Activated naive CD8-positive, alpha-beta T cell treated with anti-CD3 and anti-CD28 coated beads for 36 hours (primary cell): ENCODE measurements around the gene LCOR. TPM values are rescaled to one million over a fixed set of nuclear protein-coding genes. Genes with fewer than 3 reads are reported as not detected.

Experiments used
- DNase-seq: peaks from one replicate; pipeline ENCODE4 v3.0.0; 2021
- H3K27ac Mint-ChIP-seq: one replicate; pipeline ENCODE4 v1.8.0; 2022; ENCODE audit warnings: mild to moderate bottlenecking, moderate library complexity, mixed read lengths
- H3K27me3 Mint-ChIP-seq: one replicate; pipeline ENCODE4 v1.8.0; 2022; ENCODE audit warnings: mild to moderate bottlenecking, mixed read lengths
- H3K36me3 Mint-ChIP-seq: one replicate; pipeline ENCODE4 v1.8.0; 2021; ENCODE audit warnings: mild to moderate bottlenecking, mixed read lengths
- H3K4me1 Mint-ChIP-seq: one replicate; pipeline ENCODE4 v1.8.0; 2021; ENCODE audit warnings: mixed read lengths
- H3K4me3 Mint-ChIP-seq: one replicate; pipeline ENCODE4 v1.8.0; 2022; ENCODE audit warnings: mild to moderate bottlenecking, moderate library complexity, mixed read lengths
- H3K9me3 Mint-ChIP-seq: one replicate; pipeline ENCODE4 v1.8.0; 2022; ENCODE audit warnings: mixed read lengths
- total RNA-seq, 2 experiments: library from RNA; stranded (reverse); gene quantifications; one replicate each; pipeline ENCODE4 v1.2.3, GENCODE V29; 2021

Gene LCOR
- total RNA-seq, 2 experiments from 2014 or later: 25.9 to 27.6 TPM

DNA sequence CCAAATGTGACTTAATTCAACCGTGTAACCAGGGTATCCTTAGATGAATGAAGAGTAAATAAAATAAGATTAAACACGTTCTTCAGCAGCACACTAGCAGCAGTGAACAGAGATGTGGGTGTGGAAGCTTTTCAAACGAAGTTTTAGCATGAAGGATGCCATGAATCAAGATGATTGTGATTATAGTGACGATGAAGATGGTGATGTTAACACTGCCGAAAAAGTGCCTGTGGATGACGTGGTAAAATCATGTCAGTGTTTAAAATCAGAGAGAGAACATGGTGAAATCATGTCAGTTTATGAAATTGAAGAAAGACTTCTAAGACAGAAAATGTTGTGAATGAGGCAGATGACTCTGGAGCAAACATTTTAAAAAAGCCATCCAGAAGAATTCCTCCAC is 19.2 kb downstream of the LCOR start:
- H3K27ac Mint-ChIP-seq: no peak overlapping the region
- peaks cover 4% of the 10 kb centered on the region for H3K36me3 Mint-ChIP-seq
- H3K27me3 Mint-ChIP-seq: no peaks in the 10 kb centered on the region
- DNase-seq: no peak
- H3K4me3 Mint-ChIP-seq: no peak overlapping the region
- H3K9me3 Mint-ChIP-seq: no peaks in the 10 kb centered on the region
- peaks cover 2% of the 10 kb centered on the region for H3K4me1 Mint-ChIP-seq

DNA sequence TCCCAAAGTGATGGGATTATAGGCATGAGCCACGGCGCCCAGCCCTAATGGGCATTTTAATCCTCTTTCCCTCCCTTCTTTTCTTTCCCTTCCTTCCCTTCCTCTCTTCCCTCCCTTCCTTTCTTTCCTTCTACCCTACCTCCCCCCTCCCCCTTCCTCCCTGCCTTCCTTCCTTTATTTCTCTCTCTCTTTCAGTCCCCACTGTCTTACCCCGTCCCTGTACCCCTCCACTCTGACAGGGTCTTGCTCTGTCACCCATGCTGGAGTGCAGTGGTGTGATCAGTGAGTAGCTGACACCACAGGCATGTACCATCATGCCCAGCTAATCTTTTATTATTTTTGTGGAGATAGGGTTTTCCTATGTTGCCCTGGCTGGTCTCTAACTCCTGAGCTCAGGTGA is 24.2 kb downstream of the LCOR start:
- Mint-ChIP-seq H3K4me1 (peaks cover 42% of the 10 kb centered on the region), H3K4me3 (no peak overlapping the region), H3K27me3 (no peaks in the 10 kb centered on the region), H3K9me3 (no peaks in the 10 kb centered on the region), H3K27ac (no peak overlapping the region), H3K36me3 (peaks cover 27% of the 10 kb centered on the region)
- no peak for DNase-seq

GRCh38 chr10:96857301-96858012 is 25.4 kb downstream of the LCOR start:
- Mint-ChIP-seq H3K27ac (peak overlapping the region; percentile 71), H3K27me3 (no peaks in the 10 kb centered on the region), H3K4me3 (peak overlapping the region; percentile 27), H3K4me1 (peaks cover 47% of the 10 kb centered on the region), H3K9me3 (no peaks in the 10 kb centered on the region), H3K36me3 (peaks cover 38% of the 10 kb centered on the region)
- no peak for DNase-seq

DNA sequence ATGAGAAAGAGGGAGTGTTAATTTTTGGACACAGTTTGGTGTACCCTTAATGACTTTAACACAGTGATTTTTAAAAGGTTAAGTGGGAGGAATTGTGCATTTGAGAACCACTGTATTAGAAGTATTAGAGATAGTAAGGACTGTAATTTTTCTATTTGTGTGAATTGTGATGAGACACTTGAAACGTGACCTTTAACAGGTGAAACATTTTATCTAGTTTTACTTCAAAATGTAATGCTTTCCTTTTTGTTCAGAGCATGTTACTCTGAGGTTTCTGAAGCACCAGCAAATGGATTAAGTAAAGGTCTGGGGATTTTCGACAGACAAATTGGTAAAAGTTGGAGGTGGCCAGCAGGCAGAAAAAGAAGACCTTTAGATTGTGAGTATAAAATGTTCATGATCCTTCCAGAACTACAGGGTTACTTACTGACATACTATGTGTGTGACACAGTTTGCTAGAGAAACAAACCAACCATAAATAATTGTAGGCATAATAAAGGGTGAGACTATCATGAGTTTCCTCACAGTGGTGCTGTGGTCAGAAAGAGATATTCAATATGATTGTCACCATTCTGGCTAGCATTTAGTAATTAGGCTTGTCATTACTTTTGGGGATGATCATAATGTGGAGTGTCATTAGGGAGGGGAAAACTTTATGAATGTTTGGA is 26.1 kb downstream of the LCOR start:
- Mint-ChIP-seq H3K4me3 (peak overlapping the region; percentile 27), H3K27ac (peak overlapping the region; percentile 71), H3K4me1 (peaks cover 49% of the 10 kb centered on the region)

GRCh38 chr10:96858706-96859050 is 26.6 kb downstream of the LCOR start:
- Mint-ChIP-seq H3K4me3 (no peak overlapping the region), H3K4me1 (peaks cover 54% of the 10 kb centered on the region), H3K9me3 (no peaks in the 10 kb centered on the region), H3K27ac (peak overlapping the region; percentile 71), H3K27me3 (no peaks in the 10 kb centered on the region), H3K36me3 (peaks cover 44% of the 10 kb centered on the region)
- DNase-seq: no peak

More for the DNA sequence above, 26.1 kb downstream of the LCOR start:
- Mint-ChIP-seq H3K27me3 (no peaks in the 10 kb centered on the region), H3K36me3 (peaks cover 45% of the 10 kb centered on the region), H3K9me3 (no peaks in the 10 kb centered on the region)
- no peak for DNase-seq

DNA sequence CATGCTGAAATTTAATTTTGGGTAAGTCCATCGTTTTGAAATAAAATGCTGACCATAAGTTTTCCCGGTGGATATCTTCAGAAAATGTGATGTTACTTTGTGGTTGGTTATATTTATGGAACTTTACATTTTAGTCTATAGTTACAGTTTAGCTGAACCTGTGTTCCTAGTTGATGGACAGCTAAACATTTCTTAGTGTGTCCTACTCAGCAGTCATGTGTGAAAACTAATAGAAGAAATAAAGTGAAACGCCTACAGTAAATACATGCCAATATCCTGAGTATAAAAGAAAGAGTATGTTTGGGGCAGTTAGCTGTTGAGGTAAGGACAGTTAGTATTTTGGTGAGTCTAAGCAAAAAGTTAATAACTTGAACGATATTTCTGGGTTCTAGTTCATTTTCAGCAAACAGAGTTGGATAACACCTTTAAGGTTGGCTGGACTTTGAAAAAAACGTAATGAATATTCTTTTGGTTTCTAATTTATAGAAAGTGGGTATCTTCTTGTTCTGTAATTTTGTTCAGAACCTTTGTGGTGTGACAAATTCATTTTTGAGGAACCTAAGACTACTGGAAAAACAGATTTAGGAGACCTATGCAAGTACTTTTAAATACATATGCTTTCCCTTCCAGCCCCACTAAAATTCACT is 28.7 kb downstream of the LCOR start:
- DNase-seq: no peak
- Mint-ChIP-seq H3K9me3 (no peaks in the 10 kb centered on the region), H3K27ac (no peak overlapping the region), H3K36me3 (peaks cover 58% of the 10 kb centered on the region), H3K4me1 (peaks cover 70% of the 10 kb centered on the region), H3K27me3 (no peaks in the 10 kb centered on the region), H3K4me3 (no peak overlapping the region)

- peaks cover 66% of the 10 kb centered on the region for H3K36me3 Mint-ChIP-seq
- peak overlapping the region; percentile 30 for H3K4me3 Mint-ChIP-seq
- no peak for DNase-seq
Measured at GRCh38 chr10:96863922-96864543, 31.9 kb downstream of the LCOR start.

DNA sequence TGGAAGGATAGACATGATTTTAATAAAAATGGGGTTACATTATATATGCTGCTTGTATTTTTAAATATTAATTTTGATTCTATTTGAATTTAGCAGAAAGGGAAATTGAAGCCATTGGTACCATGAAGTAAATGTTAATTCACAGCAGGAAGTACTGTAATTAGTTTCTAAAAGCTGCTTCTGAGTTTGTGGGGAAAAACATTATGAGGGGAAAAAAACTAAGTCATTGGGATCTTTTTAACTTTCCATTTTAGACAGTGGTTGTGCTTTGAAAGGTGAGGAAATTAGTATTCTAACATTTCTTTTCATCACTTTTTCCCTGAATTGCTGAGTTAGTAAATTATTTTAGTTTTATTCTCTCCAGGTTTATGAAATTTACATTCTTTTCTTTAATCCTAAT is 41.0 kb downstream of the LCOR start:
- DNase-seq: no peak
- Mint-ChIP-seq H3K4me1 (peaks cover 36% of the 10 kb centered on the region), H3K27me3 (no peaks in the 10 kb centered on the region), H3K36me3 (peaks cover 33% of the 10 kb centered on the region), H3K27ac (peak overlapping the region; percentile 71), H3K4me3 (no peak overlapping the region), H3K9me3 (no peaks in the 10 kb centered on the region)

More at GRCh38 chr10:96863922-96864543, 31.9 kb downstream of the LCOR start:
- peak overlapping the region; percentile 84 for H3K27ac Mint-ChIP-seq
- no peaks in the 10 kb centered on the region for H3K9me3 Mint-ChIP-seq
- no peaks in the 10 kb centered on the region for H3K27me3 Mint-ChIP-seq
- peaks cover 48% of the 10 kb centered on the region for H3K4me1 Mint-ChIP-seq

DNA sequence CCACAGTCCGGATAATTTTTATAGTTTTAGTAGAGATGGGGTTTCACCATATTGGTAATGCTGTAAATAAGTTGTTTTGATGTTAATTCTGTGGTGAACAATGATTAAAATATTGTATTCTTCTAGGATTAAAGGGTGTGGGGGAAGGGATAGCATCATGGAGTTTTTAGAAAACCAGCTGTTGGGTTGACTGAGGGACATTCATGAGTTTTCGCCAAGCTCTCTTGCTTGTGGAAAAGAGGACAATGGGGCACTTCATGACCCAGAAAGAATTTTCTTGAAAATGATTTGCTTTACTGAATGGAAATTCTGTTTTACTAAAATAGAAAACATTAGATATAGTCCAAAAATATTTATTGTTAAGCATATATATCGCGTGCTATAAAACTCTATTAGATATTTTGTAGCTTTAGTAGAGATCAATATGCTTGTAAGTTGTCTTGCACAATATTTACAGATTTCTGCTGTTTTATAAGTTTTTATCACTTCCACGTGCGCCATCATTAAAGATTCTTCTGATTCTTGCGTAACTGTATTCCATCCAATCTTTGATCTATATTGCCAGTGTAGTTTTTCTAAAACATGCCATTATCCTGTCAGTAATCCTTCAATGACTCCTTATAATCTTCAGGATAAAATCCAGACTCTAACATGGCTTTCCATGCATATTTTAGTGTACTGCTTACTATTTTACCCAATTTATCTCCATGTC is 41.8 kb downstream of the LCOR start:
- Mint-ChIP-seq H3K36me3 (peaks cover 40% of the 10 kb centered on the region), H3K9me3 (no peaks in the 10 kb centered on the region), H3K27ac (peak overlapping the region; percentile 71), H3K4me3 (no peak overlapping the region), H3K27me3 (no peaks in the 10 kb centered on the region), H3K4me1 (peaks cover 41% of the 10 kb centered on the region)
- DNase-seq: no peak

DNA sequence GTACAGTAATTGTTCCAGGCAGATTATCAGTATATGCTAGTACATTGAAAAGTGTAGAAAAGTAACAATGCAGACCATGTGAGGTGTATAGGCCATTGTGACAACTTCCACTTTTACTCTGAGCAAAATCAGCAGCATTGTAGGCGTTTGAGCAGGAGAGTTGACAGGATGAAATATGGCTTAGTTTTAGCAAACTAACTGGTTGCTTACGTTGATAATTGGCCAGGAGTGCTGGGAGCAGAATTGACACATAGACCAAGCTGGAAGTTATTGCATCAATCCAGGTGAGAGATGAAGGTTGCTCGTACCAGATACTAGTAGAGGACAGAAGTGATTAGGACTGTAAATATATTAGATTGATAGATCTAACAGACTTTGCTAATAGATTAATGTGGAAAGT is 46.0 kb downstream of the LCOR start:
- Mint-ChIP-seq H3K27ac (no peak overlapping the region), H3K27me3 (no peaks in the 10 kb centered on the region), H3K4me1 (peaks cover 47% of the 10 kb centered on the region), H3K36me3 (peaks cover 51% of the 10 kb centered on the region), H3K4me3 (no peak overlapping the region), H3K9me3 (no peaks in the 10 kb centered on the region)
- DNase-seq: no peak

GRCh38 chr10:96880575-96880974 is 48.5 kb downstream of the LCOR start:
- DNase-seq: no peak
- Mint-ChIP-seq H3K4me3 (no peak overlapping the region), H3K27ac (no peak overlapping the region), H3K4me1 (peaks cover 40% of the 10 kb centered on the region), H3K27me3 (no peaks in the 10 kb centered on the region), H3K36me3 (peaks cover 51% of the 10 kb centered on the region), H3K9me3 (no peaks in the 10 kb centered on the region)

GRCh38 chr10:96889415-96890171 is 57.5 kb downstream of the LCOR start:
- H3K36me3 Mint-ChIP-seq: peaks cover 71% of the 10 kb centered on the region
- H3K27ac Mint-ChIP-seq: no peak overlapping the region
- H3K9me3 Mint-ChIP-seq: peaks cover 31% of the 10 kb centered on the region
- H3K4me3 Mint-ChIP-seq: no peak overlapping the region
- H3K27me3 Mint-ChIP-seq: no peaks in the 10 kb centered on the region
- DNase-seq: no peak
- peaks cover 32% of the 10 kb centered on the region for H3K4me1 Mint-ChIP-seq

GRCh38 chr10:96890172-96890513 is 58.0 kb downstream of the LCOR start:
- no peak for DNase-seq
- Mint-ChIP-seq H3K4me1 (peaks cover 35% of the 10 kb centered on the region), H3K27me3 (no peaks in the 10 kb centered on the region), H3K27ac (no peak overlapping the region), H3K36me3 (peaks cover 72% of the 10 kb centered on the region), H3K9me3 (peaks cover 31% of the 10 kb centered on the region), H3K4me3 (no peak overlapping the region)

- no peak overlapping the region for H3K4me3 Mint-ChIP-seq
- peaks cover 39% of the 10 kb centered on the region for H3K4me1 Mint-ChIP-seq
- no peak overlapping the region for H3K27ac Mint-ChIP-seq
- H3K36me3 Mint-ChIP-seq: peaks cover 74% of the 10 kb centered on the region
- H3K27me3 Mint-ChIP-seq: no peaks in the 10 kb centered on the region
- peaks cover 33% of the 10 kb centered on the region for H3K9me3 Mint-ChIP-seq
- no peak for DNase-seq
Measured at GRCh38 chr10:96890580-96890979, 58.5 kb downstream of the LCOR start.
